SK-N-SH treated with all-trans-retinoic acid at 6 μM for 48 hours (cell line): Measurements from ENCODE around the gene ZNF189.

ENCODE experiments used
- ATAC-seq: fragments of 200-7000 bp; cut with Tn5 transposase; 3 replicates; pipeline ENCODE4 v1.9.1; 2020; ENCODE audit warnings: mild to moderate bottlenecking, moderate library complexity
- BACH2 ChIP-seq: fragments of 250-450 bp; sonication (Bioruptor Pico); IDR thresholded peaks from 2 replicates; pipeline ENCODE4 v1.9.0; 2021; ENCODE audit warnings: mild to moderate bottlenecking, borderline replicate concordance
- CREB5 ChIP-seq: fragments of 250-450 bp; sonication (Bioruptor Pico); IDR thresholded peaks from 2 replicates; pipeline ENCODE4 v1.5.1; 2020; ENCODE audit warnings: low read depth, mild to moderate bottlenecking, moderate library complexity
- CSDC2 ChIP-seq: fragments of 250-450 bp; sonication (Bioruptor Pico); IDR thresholded peaks from 2 replicates; pipeline ENCODE4 v1.5.0; 2020; ENCODE audit warnings: mild to moderate bottlenecking, moderate library complexity
- CSRNP3 ChIP-seq: fragments of 250-450 bp; sonication (Bioruptor Pico); IDR thresholded peaks from 2 replicates; pipeline ENCODE4 v1.5.1; 2021; ENCODE audit warnings: mild to moderate bottlenecking, moderate library complexity
- GLIS3 ChIP-seq: fragments of 250-450 bp; sonication (Bioruptor Pico); IDR thresholded peaks from 2 replicates; pipeline ENCODE4 v1.5.0; 2020; ENCODE audit warnings: mild to moderate bottlenecking, moderate library complexity
- OSR1 ChIP-seq: fragments of 250-450 bp; sonication (Bioruptor Pico); IDR thresholded peaks from 2 replicates; pipeline ENCODE4 v1.8.0; 2022; ENCODE audit warnings: moderate library complexity, mild to moderate bottlenecking, inconsistent platforms
- PATZ1 ChIP-seq: fragments of 250-450 bp; sonication (Bioruptor Pico); IDR thresholded peaks from 2 replicates; pipeline ENCODE4 v1.8.0; 2020; ENCODE audit warnings: mild to moderate bottlenecking, moderate library complexity, borderline replicate concordance
- POU6F1 ChIP-seq: fragments of 250-450 bp; sonication (Bioruptor Pico); IDR thresholded peaks from 2 replicates; pipeline ENCODE4 v1.8.0; 2021; ENCODE audit warnings: low read depth, mild to moderate bottlenecking, moderate library complexity, borderline replicate concordance
- PPARA ChIP-seq: fragments of 250-450 bp; sonication (Bioruptor Pico); IDR thresholded peaks from 2 replicates; pipeline ENCODE4 v1.5.0; 2020; ENCODE audit warnings: mild to moderate bottlenecking, borderline replicate concordance
- RARB ChIP-seq: fragments of 250-450 bp; sonication (Bioruptor Pico); IDR thresholded peaks from 2 replicates; pipeline ENCODE4 v1.8.0; 2021; ENCODE audit warnings: mild to moderate bottlenecking, moderate library complexity
- SNAI2 ChIP-seq: fragments of 250-450 bp; sonication (Bioruptor Pico); IDR thresholded peaks from 2 replicates; pipeline ENCODE4 v1.5.0; 2020; ENCODE audit warnings: mild to moderate bottlenecking, moderate library complexity
- TCF4 ChIP-seq: fragments of 250-450 bp; sonication (Bioruptor Pico); IDR thresholded peaks from 2 replicates; pipeline ENCODE4 v1.8.0; 2021; ENCODE audit warnings: mild to moderate bottlenecking, moderate library complexity, borderline replicate concordance
- TOX ChIP-seq: fragments of 250-450 bp; sonication (Bioruptor Pico); IDR thresholded peaks from 2 replicates; pipeline ENCODE4 v1.8.0; 2021; ENCODE audit warnings: mild to moderate bottlenecking, moderate library complexity, borderline replicate concordance
- TSHZ2 ChIP-seq: fragments of 250-450 bp; sonication (Bioruptor Pico); IDR thresholded peaks from 2 replicates; pipeline ENCODE4 v1.5.0; 2020; ENCODE audit warnings: mild to moderate bottlenecking, moderate library complexity
- ZC3H10 ChIP-seq: fragments of 250-450 bp; sonication (Bioruptor Pico); IDR thresholded peaks from 2 replicates; pipeline ENCODE4 v1.5.1; 2021; ENCODE audit warnings: mild to moderate bottlenecking, moderate library complexity
- ZFP3 ChIP-seq: fragments of 250-450 bp; sonication (Bioruptor Pico); IDR thresholded peaks from 2 replicates; pipeline ENCODE4 v1.5.0; 2020; ENCODE audit warnings: mild to moderate bottlenecking, moderate library complexity
- ZFP30 ChIP-seq: fragments of 450-650 bp; formaldehyde crosslinking; IDR thresholded peaks from 2 replicates; pipeline ENCODE4 v1.5.0; 2022; ENCODE audit warnings: mild to moderate bottlenecking, moderate library complexity
- ZNF565 ChIP-seq: fragments of 450-650 bp; formaldehyde crosslinking; conservative IDR thresholded peaks from 2 replicates; pipeline ENCODE4 v1.5.0; 2020; ENCODE audit warnings: low read depth, mild to moderate bottlenecking, moderate library complexity
- ZNF70 ChIP-seq: fragments of 450-650 bp; formaldehyde crosslinking; IDR thresholded peaks from 2 replicates; pipeline ENCODE4 v1.5.0; 2020; ENCODE audit warnings: mild to moderate bottlenecking, moderate library complexity
- ZNF8 ChIP-seq: fragments of 450-650 bp; formaldehyde crosslinking; IDR thresholded peaks from 2 replicates; pipeline ENCODE4 v1.5.0; 2020; ENCODE audit warnings: mild to moderate bottlenecking, moderate library complexity

The ZNF189 gene

GRCh38 chr9:101415578-101415977 lies 16.9 kb downstream of the ZNF189 start (continued):
- TF ChIP-seq OSR1 (CRISPR knock-in tag) (no peak), ZNF8 (CRISPR knock-in tag) (no peak), CREB5 (CRISPR knock-in tag) (no peak)

GRCh38 chr9:101417389-101417788 lies 18.7 kb downstream of the ZNF189 start:
- no peak for ATAC-seq

More at GRCh38 chr9:101417389-101417788, 18.7 kb downstream of the ZNF189 start:
- no peak for TF ChIP-seq PPARA
- TF ChIP-seq TOX (CRISPR knock-in tag): no peak
- TF ChIP-seq ZNF8 (CRISPR knock-in tag): no peak
- TF ChIP-seq TCF4 (CRISPR knock-in tag): no peak
- no peak for TF ChIP-seq ZNF70 (CRISPR knock-in tag)
- TF ChIP-seq ZFP30 (CRISPR knock-in tag): no peak
- no peak for TF ChIP-seq GLIS3 (CRISPR knock-in tag)
- no peak for TF ChIP-seq PATZ1 (CRISPR knock-in tag)
- TF ChIP-seq TSHZ2 (CRISPR knock-in tag): no peak
- TF ChIP-seq SNAI2 (CRISPR knock-in tag): no peak
- TF ChIP-seq RARB (CRISPR knock-in tag): no peak
- TF ChIP-seq POU6F1 (CRISPR knock-in tag): no peak
- TF ChIP-seq CREB5 (CRISPR knock-in tag): no peak
- TF ChIP-seq CSDC2 (CRISPR knock-in tag): no peak
- TF ChIP-seq CSRNP3: no peak
- TF ChIP-seq ZC3H10 (CRISPR knock-in tag): no peak
- TF ChIP-seq ZFP3 (CRISPR knock-in tag): no peak
- TF ChIP-seq BACH2 (CRISPR knock-in tag): no peak
- no peak for TF ChIP-seq ZNF565 (CRISPR knock-in tag)
